GM21423 (cell line): ENCODE data around the gene HLCS.
"Not testable (repeated sequence)": the region's sequence is repeated elsewhere in the genome, so short reads cannot be mapped to it uniquely, and the experiment has no call there.

ENCODE experiments used
- ATAC-seq: cut with Tn5 transposase; IDR thresholded peaks from one replicate; pipeline ENCODE4 v1.9.1; 2021; ENCODE audit warnings: mild to moderate bottlenecking, moderate library complexity; ENCODE audit not compliant: unreplicated experiment

The HLCS gene

DNA sequence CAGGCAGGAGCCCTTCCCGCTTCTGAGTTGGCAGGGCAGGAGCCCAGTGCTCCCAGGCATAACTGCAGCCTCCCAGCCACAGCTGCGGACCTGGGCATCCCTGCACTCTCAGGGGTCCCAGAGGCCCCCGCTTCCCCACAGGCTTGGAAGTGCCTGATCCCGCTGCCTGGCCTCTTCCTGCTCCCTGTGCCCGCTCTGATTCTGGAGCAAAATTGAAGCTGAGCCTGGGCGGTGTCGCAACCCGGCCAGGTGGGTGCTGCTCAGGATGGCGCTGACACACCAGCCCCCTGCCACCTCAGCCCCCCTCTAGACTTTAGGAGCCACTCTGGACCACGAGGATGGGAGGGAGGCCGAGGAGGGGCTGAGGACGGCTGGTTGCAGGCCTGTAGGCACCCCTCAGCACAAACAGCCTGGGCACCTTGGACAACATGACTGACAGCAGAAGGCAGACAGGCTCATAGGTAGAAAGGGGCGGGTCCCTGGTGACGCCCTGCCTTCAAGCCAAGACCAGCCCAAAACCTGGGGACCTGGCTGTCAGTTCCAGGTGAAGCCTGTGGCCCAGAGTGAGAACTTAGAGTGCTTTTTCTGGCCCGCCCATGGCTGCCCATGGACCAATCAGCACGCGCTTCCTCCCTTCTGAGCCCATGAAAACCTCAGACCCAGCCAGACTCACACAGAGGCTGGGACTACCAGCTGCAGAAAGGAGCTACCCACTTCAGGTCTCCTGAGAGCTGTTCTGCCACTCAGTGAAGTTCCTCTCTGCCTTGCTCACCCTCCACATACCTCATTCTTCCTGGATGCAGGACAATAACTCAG, 7.2 kb downstream of the HLCS start:
- no peak for ATAC-seq

DNA sequence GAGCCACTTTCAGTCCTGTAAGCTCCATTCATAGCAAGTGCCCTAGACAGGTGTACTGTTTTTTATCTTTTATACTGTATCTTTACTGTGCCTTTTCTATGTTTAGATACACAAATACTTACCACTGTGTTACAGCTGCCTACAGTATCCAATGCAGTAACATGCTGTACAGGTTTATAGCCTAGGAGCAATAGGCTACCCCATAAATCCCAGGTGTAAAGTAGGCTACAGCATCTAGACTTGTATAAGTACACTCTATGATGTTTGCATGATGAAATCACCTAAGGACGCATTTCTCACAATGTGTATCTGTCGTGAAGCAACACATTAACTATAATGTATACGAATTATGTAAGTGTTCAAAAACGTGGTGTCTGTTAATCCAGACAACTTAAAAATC, 10.7 kb downstream of the HLCS start:
- no peak for ATAC-seq

DNA sequence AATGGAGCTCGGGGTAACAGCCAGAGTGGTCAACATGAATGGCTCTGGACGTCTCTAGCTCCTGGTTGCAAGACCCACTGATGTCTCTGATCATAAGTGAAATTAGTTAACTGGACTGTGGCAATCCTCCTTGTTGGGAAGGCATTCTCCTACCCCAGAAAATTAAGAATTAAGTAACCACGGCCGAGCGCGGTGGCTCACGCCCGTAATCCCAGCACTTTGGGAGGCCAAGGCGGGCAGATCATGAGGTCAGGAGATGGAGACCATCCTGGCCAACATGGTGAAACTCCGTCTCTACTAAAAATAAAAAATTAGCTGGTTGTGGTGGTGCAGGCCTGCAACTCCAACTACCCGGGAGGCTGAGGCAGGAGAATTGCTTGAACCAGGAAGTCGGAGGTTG, 14.1 kb downstream of the HLCS start:
- not testable (repeated sequence) for ATAC-seq

DNA sequence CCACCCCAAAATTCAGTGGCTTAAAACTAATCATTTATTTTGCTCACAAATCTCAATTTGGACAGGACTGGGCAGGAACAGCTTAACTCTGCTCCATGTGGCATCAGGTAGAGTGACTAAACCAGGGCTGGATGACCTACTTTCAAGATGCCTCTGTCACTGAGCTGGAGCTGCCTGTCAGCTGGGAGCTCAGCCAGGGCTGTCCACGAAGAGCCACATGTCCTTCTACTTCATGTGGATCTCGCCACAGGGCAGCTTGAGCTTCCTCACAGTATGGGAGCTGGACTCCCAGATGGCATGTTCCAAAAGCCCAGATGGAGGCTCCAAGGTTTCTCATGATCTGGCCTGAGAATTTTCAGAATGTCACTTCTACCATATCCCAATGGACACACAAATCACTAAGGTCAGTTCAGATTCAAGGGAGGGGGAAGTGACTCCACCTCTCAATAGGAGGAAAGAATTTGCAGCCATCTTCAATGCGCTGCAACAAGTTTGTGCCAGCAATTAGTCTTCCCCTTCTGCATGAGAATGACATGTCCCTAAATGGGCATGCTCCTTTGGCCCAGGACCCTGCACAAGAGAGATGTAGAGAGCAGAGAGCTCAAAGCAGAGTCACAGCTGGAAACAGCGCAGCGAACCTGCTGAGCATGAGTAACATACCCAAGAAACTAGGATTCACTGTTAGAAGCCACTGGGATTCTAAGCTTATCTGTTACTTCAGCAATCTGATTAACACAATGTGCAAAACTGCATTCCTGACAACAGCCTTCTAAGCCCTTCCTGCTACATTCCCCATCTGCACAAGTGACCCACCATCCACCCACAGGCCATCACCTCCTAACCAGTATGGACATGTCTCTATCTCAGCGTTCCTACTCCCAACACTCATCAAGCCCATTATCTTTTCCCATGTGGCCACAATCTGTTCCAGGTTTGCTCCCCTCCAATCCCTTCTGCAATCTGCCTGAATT, 17.0 kb downstream of the HLCS start:
- no peak for ATAC-seq

DNA sequence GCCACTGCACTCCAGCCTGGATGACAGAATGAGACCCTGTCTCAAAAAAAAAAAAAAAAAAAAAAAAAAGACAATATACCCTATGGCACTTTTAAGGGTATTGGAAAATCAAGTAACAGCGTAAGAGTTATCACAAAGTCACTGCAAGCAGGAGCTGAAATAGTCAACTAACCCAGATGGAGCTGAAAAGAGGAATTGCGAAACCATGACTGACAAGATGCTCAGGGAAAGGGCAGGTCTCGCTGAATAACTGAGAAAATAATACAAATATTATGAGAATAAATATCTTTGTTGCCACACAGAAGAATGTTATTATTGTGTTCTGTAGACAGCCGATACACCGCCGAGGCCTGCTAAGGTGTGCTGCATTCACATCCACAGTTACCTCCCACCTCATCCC, 17.8 kb downstream of the HLCS start:
- no peak for ATAC-seq

DNA sequence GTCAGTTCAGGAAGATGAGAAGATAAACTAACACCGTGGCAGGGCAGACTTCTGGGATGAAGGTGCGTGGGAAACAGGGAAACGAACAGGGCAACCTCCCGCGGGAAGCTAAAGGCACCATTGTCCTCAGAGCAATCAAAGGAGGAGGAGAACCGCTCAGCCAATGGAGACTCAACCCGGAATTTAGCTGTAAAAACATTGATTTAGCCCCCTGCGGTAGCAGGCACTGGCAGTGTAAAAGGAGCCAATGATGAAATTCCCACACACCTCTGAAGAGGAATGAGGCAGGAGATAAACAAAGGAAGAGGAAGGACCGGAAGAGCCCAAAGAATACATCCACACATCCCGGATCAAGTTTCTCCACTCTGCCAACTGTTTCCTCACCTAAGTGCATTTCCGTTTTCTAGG, 19.5 kb downstream of the HLCS start:
- no peak for ATAC-seq

DNA sequence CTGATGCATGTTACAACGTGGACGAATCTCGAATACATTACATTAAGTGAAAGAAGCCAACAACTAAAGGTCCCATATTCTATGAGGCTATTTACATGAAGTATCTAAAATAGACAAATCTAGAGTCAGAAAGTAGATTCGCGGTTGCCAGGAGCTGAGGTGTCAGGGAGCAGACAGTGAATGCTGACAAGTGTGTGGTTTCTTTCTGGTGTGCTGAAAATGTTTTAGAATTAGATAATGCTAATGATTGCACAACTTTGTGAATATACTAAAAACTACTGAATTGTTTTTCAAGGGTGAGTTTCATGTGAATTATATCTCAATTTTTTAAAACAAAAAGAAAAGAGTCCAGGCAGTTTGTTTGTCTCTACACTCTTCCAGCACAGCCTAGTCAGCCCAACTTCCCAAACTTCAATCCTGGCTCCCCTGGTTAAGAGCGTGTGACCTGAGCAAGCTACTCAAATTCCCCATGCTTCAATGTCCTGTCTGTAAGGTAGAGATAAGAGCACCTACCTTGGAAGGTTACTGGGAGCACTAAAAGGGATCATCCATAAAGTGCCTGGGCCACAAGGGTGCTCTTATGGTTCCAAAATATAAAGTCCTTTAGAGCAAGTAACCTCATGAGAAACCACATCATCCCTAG, 20.9 kb downstream of the HLCS start:
- ATAC-seq, result no peak

DNA sequence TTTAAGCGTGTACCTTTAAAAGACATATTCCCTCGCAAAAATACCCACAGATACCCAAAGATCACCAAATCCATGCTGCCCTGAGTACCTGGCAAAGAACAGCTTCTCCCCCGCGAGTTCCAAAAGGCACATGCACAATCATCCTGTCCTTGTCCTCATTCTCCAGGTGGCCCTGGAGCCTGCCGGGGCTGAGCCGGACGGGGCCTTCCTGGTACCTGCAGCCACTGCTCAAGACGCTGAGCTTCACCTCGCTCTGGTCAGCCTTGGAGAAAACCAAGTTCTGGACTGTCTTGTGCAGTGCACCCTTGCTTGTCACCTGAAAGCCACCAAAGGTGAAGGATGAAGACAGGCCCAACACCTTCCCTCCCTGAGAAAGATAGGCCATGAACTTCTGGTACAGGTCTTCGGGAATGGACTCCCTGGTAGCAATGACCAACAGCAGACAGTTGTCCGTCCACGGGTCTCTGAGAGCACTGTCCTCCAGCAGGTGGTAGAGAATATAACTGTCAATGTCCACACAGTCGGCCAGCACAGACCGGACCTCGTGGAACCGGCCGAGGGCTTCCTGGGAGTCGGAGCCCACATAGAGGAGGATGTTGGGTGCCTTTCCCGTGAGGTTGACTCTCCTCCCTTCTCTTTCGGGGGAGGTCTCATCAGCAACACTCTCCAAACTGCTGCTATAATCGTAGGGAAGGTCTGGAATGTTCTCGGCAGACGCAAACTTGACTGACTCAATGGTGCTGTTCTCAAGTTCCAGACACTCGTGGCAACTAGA, 29.9 kb downstream of the HLCS start:
- no peak for ATAC-seq

DNA sequence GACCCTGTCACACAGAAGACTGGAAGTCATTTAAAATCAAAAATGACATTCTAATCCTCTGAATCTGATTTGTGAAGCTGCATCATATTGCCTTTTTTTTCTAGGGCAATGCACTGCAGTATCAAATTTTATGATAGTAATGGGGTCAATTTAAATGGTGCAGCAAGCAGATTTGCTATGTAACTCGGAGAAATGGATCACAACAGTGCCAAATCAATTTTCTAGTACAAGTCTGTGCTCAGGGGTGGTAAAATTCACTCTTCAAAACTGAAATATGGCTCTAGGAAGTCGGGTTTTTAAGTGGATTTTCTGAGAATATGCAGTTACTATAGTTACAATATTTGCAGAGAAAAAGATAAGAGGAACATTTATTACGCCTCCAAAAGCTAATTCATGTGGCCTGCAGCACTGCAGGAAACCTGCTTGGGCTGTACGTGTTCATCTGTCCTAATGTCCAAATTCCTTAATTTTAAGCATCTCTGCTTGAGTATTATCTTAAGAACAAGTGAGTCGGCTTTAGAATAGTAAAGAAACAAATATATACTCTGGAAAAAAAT, 31.5 kb downstream of the HLCS start:
- no peak for ATAC-seq

DNA sequence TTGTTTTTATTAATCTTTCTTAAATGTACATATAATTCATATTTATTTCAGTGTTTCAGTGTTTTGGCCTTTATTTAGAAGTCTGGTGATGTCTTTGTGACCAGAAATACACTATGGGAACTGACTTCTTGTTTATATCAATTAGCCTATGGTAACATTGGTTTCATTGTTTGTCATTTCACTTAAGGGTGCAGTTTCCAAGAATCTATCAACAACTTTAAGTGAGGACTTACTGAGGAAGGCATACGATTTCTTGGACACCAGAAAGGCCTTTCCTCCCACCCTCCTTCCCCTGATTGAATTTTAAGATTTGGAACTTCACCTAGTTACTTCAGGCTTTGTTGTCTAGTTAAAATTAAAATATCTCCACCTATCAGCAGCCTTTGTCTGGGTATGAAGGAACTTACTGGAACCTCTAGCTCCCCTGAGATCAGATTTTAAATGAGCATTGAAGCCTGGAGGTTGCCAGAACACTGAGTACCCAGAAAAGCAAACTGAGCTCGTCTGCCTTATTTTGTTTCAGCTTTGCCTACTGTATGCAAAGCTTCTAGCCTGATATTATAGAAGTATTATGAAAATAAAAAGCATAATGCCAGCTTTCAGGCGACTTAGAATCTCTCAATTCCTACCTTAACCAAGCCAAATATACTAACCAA, 34.2 kb downstream of the HLCS start:
- ATAC-seq, result no peak

DNA sequence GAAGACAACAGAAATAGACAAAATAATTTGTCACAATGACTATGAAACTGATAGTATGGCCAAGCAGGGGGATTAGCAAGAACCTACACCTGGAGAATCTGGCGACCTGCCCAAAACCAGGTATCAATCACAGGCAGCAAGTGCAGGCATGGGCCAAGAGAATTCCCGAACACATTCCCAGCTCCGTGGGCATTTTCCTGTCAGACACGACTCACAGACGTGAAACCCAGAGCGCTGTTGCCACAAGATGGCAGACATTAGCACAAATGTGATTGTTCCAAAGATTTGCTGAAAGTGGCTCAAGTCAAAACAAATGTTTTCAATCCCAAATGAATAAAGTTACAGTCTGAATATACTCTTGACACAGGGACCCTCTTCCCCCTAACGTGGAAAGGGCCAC, 36.8 kb downstream of the HLCS start:
- no peak for ATAC-seq

DNA sequence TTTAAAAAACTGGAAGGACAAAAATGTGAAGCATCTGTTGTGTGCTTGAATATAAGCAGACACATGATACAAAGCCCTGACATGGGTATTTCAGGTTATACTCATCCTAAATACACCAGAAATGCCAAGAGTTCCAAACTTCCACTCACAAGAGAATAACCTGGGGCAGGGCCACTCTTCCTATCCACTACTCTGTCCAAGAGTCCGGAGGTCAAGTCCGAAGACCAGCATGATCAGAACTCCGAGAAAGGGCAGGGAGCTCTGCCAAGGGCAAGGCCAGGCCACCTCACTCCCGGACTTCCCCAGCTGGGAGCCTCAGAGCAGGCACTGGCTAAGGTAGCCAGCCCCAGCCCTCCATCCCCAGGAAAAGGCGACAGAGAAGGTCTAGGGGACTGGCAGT, 37.5 kb downstream of the HLCS start:
- no peak for ATAC-seq

DNA sequence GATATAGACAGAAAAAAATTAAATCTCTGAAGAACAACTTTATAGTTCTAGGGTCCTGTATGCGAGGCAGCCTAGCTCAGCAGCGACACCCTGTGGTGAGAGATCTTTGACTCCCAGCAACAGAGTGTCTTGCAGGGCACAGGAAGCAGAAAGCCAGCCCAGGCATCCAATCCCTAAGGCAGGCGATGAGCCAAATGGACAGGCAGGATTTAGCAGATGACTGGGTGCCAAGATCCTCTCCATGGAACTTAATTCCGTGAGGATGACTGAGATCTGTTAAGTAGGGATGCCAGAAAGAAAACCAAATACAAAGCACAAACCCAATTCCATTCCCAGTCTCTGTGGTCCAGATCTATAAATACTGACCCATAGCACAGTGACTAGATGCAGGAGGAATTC, 38.8 kb downstream of the HLCS start:
- ATAC-seq, result no peak

DNA sequence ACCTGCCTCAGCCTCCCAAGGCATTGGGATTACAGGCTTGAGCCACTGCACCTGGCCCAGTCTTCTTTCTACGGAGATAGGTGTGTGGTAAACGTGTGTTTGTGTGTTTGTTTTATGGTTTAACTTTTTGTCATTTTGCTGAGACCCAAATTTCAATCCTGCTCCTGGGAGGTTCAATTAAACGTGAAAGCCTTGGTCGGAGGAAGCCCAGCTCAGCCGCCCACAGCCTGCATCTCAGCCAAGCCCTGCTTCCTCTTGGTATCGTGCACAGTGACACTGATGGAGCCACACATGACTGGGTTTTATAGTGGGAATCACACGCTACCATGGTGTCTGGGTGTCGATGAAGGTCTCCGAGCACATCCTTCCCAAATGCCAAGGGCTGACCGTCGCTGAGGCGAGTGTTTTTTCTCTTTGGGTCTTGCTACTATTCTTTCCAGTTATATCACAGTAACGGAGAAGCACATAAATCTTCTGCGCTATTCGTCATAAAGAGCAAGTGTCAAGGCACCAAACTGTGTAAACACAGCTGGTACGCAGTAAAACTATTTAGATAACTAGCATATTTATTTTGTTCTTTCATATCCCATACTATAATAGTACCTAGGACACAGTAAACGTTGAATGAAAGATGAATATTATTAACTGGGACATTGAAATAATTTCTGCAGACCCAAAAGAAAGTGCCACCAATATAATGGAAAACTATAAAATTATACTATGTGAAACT, 39.3 kb downstream of the HLCS start:
- ATAC-seq, result no peak

DNA sequence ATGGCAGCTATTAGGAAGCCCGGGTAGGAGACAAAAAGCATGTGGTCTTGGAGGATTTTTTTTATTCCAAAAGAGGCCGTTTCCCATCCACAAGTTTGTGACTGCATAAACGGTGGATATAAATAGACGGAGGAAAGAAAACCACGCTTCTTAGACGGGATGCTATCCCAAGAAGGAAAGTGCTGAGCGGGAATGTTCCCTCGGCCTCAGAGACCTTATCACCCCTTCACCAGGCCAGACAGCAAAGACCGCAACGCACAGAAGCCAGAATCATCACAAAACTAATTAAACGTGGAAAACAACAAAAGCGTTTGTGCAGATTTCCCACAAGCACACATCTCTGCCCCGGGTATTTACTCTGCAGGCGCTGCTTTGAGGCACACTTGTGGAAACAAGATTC, 43.2 kb downstream of the HLCS start:
- ATAC-seq, result no peak

DNA sequence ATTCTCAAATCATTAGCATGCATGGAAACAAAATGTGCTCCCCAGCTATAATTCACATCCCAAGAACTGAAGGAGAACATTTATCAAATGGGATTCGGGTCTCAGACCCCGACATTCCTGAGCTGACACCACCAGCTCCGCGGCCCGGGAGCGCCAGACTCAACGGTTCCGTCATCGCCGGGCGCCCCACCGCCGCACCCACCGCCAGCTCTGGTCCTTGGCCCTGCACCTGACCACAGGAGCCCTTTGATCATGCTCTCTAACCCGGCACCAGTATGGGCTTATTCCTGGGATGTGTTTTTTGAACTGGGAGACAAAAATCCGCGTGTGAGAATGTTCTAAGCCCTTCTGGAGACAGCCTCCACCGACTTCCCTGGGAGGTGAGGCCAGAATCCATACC, 43.6 kb downstream of the HLCS start:
- no peak for ATAC-seq

DNA sequence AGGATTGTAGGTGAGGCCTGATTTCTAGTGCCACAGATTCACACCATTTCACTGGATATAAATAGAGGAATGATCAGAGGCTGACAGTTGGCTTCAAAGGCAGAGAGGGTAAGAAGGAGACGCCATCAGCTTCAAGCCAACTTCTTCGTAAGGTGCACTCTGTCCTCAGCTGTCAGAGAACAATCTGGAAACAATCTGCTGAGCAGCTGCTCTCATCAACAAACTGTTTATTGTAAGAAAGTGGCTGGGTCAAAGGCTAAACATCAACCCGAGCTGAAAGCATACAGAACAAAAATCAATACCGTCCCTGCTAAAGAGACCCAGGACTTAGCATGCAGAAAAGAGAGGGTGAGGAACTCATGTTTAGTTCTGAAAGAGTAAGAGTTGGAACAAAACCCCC, 48.2 kb downstream of the HLCS start:
- no peak for ATAC-seq

DNA sequence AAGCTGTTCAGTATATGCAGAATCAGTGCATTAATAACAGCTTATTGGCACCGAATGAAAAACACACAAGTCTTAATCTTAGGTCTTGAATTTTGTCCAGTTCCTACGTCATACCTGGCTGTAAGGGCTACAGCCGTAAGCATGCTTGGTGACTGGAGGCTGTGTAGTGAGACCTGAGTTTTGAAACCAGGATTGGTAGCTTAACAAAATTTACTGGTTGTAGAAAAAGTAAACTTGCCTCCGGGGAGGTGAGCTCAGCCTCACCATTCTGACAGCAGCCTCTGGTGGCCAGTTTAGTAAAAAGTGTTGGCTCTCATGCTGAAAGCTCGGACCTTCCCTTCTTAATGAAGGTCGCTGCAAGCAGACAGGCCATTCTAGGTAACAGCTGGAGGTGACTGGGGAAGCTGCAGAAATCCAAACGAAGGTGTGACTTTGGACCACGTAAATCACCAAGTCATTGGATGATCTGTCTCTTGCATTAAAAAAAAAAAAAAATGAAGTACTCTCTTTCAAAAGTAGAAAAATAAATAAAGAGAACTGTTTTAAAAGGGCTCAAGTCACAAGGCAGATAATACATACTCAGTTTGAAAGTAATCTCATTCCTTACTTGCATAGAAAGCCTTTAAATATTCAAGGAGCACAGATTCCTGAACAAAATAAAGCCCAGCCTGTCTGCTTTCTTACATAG, 48.9 kb downstream of the HLCS start:
- ATAC-seq, result no peak

DNA sequence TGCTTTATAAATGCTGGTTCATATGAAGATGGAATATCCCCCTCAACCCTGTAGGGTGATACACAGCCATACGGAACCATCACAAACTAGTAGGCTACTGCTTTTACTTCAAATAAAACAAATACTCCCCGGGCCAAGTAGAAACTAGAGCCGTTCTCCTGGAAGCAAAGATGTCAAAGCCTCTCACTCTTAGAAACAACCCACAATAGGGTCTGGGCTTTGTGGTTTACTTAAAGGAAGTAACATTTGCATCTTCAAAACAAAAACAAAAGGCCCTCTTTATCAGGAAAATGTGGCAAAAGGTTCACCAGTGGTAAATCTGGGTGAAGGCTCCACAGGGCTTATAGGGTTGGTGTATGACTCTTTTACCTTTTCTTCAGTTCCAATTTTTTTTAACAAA, 49.8 kb downstream of the HLCS start:
- no peak for ATAC-seq
